HG03342 (cell line): ENCODE data around the gene CPLX3.

ENCODE experiments used
- ATAC-seq: cut with Tn5 transposase; IDR thresholded peaks from one replicate; pipeline ENCODE4 v1.9.1; 2021; ENCODE audit warnings: mild to moderate bottlenecking, moderate library complexity; ENCODE audit not compliant: unreplicated experiment

CPLX3 gene

DNA sequence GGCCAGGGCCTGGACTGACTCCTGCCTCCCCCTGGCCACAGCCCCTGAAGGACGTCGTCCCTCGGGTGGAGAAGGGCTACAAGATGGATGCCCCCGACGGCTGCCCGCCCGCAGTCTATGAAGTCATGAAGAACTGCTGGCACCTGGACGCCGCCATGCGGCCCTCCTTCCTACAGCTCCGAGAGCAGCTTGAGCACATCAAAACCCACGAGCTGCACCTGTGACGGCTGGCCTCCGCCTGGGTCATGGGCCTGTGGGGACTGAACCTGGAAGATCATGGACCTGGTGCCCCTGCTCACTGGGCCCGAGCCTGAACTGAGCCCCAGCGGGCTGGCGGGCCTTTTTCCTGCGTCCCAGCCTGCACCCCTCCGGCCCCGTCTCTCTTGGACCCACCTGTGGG, 24.1 kb upstream of the CPLX3 start:
- no peak for ATAC-seq

DNA sequence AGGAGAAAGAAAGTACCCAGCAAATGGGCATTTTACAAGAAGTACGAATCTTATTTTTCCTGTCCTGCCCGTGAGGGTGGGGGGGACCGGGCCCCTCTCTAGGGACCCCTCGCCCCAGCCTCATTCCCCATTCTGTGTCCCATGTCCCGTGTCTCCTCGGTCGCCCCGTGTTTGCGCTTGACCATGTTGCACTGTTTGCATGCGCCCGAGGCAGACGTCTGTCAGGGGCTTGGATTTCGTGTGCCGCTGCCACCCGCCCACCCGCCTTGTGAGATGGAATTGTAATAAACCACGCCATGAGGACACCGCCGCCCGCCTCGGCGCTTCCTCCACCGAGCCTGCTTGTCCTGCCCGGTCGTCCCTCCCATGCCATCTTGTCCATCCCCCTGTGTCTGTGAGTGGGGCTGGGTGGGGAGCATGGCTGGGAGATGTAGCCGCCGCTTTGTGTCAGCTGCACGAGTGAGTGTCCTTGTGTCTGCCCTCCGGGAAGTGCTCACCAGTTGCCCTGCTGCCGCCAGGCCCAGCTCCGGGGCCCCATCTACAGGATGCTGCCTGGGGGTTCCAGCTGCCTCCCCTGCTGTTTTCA, 23.5 kb upstream of the CPLX3 start:
- no peak for ATAC-seq

DNA sequence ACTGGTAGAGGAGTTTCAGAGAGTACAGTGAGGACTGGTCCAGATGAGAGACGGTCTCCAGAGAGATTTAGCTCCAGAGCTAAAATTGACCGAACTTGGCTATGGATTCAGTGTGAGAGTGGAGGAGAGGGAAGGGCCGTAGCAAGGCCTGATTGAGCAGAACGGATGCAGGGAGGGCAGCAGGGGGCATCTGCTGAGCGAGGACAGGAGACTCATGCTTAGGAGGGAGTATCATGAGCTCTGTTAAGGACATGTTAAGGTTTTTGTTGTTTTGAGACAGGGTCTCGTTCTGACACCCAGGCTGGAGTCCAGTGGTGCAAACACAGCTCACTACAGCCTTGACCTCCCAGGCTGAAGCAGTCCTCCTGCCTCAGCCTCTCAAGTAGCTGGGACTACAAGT, 21.5 kb upstream of the CPLX3 start:
- no peak for ATAC-seq

- ATAC-seq, result no peak
Measured at GRCh38 chr15:74807282-74807681, 19.1 kb upstream of the CPLX3 start.

GRCh38 chr15:74808078-74808839, 18.2 kb upstream of the CPLX3 start:
- ATAC-seq, result no peak

GRCh38 chr15:74808840-74809229, 17.6 kb upstream of the CPLX3 start:
- ATAC-seq, result no peak

DNA sequence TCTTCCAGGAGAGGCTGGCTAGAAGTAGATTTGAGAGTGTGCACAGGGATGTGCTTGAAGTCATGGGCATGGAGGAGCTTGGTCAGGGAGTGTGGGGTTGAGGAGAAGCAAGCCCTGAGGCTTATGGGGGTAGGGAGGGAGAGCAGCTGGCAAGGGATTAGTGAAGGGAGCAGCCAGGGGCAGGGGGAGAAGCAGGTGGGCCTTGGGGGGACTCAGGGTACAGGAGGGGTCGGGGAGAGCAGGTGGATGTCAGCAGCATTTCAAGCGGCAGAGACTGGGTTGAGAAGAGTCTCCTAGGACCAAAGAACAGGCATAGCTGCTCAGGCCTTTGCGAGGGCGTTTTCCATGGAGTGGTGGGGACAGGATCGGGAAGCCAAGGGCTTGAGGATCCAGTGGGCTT, 17.2 kb upstream of the CPLX3 start:
- no peak for ATAC-seq

- no peak for ATAC-seq
Measured at GRCh38 chr15:74809956-74810355, 16.5 kb upstream of the CPLX3 start.

DNA sequence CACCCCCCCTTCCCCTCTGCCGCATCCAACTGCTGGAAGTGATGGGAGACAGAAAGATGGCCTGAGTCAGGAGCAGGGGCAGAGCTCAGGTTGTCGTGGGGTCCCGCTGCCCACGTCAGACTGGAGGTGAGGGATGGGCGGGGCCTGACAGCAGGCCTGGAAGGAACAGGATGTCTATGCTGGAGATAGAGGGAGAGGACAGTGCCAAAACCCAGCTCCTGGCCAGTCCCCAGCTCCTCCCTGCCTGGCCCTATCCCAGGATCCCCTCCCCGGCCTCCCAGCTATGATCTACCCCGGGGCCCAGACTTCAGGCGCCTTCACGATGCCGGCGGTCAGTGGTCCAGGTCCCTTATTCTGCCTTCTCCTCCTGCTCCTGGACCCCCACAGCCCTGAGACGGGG, 13.9 kb upstream of the CPLX3 start, which contains the start of gene LMAN1L:
Gene LMAN1L (plus strand): TSS at position 303 of the 400 bp plus-strand sequence. CDS start 20 bp downstream, at position 323.
- no peak for ATAC-seq

GRCh38 chr15:74815121-74815934, 11.1 kb upstream of the CPLX3 start:
- no peak for ATAC-seq

DNA sequence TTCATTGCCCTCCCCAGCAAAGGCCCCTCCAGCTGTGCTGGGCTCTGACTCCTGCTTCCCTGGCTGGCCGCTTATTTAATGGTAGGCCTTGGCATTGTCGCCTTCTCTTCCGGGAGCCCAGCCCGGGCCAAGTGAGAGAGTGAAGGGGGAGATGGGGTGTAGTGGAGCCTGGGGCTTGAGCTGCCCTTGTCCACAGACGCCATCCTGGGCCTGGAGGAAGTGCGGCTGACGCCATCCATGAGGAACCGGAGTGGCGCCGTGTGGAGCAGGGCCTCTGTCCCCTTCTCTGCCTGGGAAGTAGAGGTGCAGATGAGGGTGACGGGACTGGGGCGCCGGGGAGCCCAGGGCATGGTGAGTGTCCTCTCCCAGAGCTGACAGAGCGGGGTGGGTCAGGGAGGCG, 10.5 kb upstream of the CPLX3 start:
- ATAC-seq, result no peak

- ATAC-seq, result no peak
Measured at GRCh38 chr15:74816624-74817369, 9.6 kb upstream of the CPLX3 start.

DNA sequence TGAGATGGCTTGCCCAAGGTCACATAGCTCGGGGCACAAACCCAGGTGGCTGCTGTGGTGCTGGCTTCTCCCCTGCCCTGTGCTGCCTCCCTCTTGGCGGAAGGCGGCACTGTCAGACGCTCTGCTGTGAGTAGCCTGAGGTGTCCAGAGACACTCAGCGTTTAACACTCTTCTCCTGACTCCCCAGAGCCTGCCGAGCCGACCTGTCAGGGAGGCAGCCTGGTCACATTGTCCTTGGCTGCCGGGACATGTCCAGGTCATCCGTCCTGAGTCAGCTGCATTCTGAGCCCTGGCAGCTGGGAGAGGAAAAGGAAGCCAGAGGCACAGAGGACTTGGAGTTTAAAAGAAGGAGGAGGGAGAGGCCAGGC, 9.1 kb upstream of the CPLX3 start:
- ATAC-seq, result no peak

DNA sequence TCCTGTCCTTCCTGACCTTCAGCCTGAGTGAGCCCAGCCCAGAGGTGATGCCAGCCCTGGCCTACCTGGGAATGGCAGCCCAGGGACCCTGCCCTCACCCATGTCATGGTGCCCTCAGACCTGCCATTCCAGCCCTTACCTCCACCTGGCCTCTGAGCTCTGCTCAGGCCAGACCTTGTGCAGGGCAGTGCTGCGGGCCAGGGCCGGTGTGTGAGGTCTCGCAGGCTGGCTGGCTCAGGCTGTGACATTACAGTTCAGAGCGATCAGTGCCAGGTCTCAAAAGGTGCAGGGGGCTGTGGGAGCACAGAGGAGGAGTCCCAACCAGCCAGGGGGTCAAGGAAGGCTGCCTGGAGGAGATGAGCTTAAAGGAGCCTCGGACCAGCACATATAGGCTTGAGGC, 6.4 kb upstream of the CPLX3 start:
- ATAC-seq, result no peak

DNA sequence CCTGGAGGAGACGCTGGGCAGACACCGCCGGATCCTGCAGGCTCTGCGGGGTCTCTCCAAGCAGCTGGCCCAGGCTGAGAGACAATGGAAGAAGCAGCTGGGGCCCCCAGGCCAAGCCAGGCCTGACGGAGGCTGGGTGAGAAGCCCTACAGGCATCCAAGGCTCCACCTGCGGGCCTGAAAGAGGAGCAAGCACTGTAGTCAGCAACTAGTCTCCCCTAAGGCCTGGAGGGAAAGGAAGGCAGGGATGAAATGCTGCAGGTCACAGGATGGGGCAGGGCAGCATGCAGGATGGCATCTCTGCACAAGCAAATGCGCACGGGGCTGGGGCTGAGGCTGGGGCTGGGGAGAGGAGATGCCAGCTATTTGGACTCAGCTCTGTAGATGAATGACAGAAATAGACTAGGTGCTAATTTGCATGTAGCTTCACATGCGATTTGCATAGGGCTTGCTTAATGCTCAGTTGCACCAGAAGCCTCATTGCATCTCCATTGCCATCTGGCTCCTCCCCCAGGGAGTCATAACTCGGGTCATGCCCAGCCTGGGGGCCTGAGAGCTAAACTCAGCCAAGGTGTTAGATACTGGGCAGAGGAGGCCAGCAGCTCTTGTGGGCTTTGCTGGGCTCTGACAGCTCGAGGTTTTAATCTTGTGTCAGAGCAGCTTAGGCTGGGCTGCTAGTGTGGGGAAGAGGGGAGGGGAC, 5.2 kb upstream of the CPLX3 start:
- peak; percentile 84 for ATAC-seq

DNA sequence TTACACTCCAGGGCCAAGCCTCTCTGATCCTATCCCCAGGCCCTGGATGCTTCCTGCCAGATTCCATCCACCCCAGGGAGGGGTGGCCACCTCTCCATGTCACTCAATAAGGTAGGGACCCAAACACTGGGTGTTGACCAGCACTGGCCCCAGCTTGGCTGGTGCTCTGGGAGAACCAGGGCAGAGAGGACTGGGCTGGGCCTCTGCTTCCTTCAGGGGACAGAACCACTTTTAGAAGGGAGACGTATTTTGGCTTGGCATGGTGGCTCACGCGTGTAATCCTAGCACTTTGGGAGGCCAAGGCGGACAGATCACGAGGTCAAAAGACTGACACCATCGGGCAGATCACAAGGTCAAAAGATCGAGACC, 4.7 kb upstream of the CPLX3 start:
- ATAC-seq, result no peak

- no peak for ATAC-seq
Measured at GRCh38 chr15:74822233-74822632, 4.2 kb upstream of the CPLX3 start.

GRCh38 chr15:74823324-74823723, 3.1 kb upstream of the CPLX3 start:
- no peak for ATAC-seq

- no peak for ATAC-seq
Measured at GRCh38 chr15:74824976-74825375, 1.5 kb upstream of the CPLX3 start.

- no peak for ATAC-seq
Measured at GRCh38 chr15:74825866-74826265, 561 bp upstream of the CPLX3 start.

DNA sequence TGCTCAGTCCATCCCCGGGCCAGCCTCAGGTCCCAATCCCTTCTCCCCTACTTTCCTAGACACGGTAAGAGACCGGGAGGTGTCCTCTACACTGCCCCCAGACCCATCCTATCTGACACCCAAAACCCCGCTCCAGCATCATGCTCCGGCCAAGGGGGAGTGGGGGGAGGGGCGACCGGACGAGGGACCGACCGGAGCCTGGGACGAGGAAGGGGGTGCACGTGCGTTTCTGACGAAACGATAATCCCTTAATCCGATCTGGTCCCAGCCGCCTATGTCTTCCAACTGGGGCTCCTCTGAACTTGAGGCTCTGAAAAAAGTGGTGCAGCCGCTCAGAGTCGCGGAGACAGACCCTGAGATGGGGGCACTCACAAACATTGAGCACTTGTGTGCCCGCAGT, 494 bp downstream of the CPLX3 start:
- no peak for ATAC-seq
